Measurements from ENCODE around the gene JADE3.
A peak's percentile ranks its signal among the peaks of the same experiment; 100 is the strongest.

Gene JADE3

GRCh38 chrX:46912098-46912602 lies at the start of gene JADE3:
Gene JADE3 (plus strand): TSS chrX:46912421. CDS start chrX:46984895, 72,474 bp downstream.
- peak; percentile 69 for DNase-seq (ENCODE audit: low spot score)

DNA sequence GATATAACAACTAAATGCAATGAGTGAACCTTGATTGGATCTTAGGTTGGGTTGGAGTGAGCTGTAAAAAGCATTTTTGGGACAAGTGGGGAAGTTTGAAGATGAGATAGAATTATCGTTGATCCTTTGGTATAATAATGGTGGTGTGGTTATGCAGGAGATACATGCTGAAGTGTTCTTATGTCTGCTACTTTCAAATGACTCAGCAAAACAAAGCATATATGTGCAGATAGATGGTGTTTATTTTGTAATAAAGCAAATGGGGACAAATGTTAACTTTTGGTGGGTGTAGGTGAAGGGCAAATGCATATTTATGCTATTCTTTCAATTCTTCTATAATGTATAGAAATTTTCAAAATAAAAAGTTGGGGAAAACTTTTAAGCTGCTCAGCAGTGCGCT lies 49.1 kb upstream of the JADE3 start:
- no peak for DNase-seq (ENCODE audit: low spot score)

- DNase-seq (ENCODE audit: low spot score): no peak
These were observed 47.6 kb upstream of the JADE3 start for GRCh38 chrX:46864606-46865005.

GRCh38 chrX:46865281-46865680 lies 46.9 kb upstream of the JADE3 start:
- no peak for DNase-seq (ENCODE audit: low spot score)

- no peak for DNase-seq (ENCODE audit: low spot score)
These were observed 45.5 kb upstream of the JADE3 start for GRCh38 chrX:46866726-46867125.

- no peak for DNase-seq (ENCODE audit: low spot score)
These were observed 38.5 kb upstream of the JADE3 start for GRCh38 chrX:46873746-46874145.

DNA sequence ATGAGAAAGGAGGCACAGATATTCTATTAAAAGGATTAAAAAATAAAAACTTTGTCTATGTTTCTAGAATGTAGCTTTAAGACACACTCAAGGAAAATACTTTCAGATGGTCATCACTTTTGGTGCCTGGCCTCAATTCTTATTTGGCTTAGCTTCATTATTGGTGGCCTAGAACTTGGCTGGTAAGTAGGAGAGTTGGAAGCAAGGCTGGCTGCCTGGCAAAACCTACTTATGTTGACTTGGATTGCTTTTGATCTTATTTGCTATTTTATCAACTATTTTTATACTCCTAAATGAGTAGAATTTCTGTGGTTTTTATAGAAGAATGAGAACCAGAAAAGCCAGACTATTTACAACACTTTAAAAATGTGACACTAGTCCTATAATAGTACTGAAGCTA lies 35.3 kb upstream of the JADE3 start:
- no peak for DNase-seq (ENCODE audit: low spot score)

- no peak for DNase-seq (ENCODE audit: low spot score)
These were observed 30.0 kb upstream of the JADE3 start for GRCh38 chrX:46882266-46882665.

- DNase-seq (ENCODE audit: low spot score): no peak
These were observed 27.4 kb upstream of the JADE3 start for GRCh38 chrX:46884799-46885198.

DNA sequence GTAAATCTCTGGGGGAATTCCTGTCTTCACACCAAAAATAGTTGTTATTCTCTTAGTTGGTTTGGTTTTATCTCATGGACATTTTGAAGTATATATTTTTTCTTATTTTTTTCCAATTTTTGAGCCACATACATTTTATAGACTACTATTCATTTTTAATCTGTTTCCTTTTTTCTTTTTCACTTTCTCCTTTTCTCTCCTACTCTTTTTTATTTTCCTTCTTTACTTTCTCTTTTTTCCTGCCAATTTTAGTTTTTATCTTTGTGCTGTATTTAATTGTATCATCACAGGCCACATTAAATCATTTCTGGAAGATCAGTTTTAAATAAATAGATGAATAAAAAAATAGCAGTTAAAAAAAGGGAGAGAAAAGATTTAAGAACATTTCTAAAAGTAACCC lies 14.0 kb upstream of the JADE3 start:
- DNase-seq (ENCODE audit: low spot score): no peak

DNA sequence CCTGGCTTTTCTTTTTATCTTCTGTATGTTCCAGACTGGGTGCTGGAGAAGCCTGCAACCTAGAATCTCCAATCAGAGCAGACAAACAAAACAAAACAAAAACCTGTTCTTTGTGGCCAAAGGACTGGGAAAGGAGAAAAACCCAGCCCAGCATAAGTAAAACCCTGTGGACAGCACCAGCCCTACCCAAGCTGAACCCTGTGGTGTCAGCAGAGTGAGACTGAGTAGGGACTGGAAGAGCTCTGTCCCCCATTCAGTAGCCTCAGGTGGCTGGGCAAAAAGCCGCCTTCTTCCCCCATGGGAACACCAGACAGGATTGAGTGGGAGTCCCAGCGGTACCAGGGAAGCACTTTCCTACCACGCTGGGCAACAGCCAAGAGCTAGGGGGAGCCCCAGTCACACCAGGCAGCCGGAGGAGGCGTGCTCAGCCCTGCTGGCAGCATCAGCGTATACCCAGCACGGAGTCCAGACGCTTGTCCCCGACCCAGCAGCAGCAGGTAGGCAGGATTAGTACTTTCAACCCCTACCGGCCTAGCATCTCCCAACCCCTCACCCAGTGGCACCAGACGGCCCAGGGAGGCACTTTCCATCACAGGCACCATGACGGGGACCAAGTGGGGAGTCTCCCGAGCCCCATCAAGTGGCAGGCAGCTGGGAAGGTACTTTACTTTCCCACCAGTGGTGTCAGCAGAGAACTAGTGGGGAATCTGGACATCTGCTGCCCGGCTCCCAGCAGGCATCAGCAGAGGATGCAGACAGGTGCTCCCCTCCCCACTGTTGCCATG lies 8.6 kb upstream of the JADE3 start:
- DNase-seq (ENCODE audit: low spot score): peak; percentile 77

- no peak for DNase-seq (ENCODE audit: low spot score)
These were observed 7.6 kb upstream of the JADE3 start for GRCh38 chrX:46904626-46905025.

- no peak for DNase-seq (ENCODE audit: low spot score)
These were observed 1.8 kb upstream of the JADE3 start for GRCh38 chrX:46910415-46910814.

DNA sequence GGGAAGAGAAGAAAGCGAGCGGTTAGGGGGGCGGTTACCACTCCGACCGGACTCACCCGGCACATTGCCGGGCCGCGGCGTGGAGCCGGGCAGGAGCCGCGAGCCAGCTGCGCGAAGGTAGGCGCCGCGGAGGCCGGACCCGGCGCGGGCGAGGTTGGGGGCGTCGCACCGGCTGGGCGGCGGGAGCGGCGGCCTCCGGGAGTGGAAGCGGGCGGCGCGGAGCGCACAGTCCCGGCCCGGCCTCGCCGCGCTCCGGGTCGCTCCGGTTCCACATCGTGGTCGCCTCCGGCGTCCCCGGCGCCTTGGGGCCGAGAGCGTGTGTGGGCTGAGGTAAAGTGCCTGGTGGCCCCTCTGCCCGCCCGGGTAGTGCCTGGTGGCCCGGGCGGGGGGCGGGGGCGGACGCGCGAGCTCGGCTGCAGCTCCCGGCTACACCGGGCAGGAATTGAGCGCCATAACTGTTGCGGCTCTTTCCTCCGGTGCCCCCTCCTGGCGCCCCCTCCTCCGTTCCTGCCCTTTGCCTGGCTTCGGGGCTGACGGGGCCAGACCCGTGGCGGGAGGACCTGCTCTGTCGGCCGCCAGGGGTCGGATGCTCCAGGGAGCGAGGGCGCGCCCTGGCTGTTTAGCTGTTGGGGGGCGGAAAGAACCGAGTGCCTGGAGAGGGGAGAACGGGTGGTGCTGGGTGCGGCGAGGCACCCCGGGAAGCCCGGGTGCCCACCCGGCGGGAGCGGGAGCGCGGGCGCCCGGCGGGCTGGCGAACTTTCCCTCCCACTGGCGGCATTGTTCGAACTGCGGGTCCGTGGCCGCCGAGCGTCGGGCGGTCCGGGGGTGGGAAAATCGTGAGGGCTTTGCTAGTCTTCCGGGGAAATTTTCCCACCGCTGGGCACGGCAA lies 626 bp downstream of the JADE3 start:
- peak; percentile 73 for DNase-seq (ENCODE audit: low spot score)

DNA sequence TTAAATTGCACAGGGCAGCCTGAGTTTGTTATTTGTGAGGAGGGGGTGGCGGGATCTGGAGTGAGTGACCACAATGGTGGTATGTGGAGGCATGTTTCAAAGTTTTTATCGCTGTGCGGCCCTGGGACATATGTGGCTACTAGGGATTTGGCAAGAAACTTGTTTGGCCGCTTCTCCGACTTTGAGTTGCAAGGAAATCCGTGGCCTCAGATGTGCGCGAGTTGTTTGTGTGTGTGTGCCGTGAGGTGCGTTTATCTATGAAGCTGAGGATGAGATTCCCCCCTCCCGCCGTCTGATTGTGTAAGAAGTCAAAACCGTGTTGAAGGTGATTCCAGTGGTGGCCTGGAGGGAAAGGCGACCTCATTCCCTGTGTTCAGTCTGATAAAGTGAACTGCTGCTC lies 1.4 kb downstream of the JADE3 start:
- peak; percentile 24 for DNase-seq (ENCODE audit: low spot score)

DNA sequence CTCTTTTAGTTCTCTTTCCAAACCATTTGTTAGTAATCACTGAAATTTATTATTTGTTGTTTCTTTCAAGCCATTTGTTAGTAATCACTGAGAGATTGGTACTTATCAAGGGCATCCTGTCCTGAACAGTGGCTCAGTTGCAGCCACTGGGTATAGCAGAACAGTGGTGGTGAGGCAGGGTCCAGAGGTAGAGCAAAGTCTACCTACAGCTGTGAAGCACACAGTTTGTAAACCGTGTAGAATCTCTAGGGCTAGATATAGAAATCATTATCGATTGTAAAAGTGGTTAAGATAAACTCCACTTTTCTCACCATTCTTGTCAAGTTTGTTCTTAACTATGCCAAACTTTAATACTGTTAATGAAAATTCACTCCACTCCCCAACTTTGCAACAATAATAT lies 4.1 kb downstream of the JADE3 start:
- DNase-seq (ENCODE audit: low spot score): no peak

DNA sequence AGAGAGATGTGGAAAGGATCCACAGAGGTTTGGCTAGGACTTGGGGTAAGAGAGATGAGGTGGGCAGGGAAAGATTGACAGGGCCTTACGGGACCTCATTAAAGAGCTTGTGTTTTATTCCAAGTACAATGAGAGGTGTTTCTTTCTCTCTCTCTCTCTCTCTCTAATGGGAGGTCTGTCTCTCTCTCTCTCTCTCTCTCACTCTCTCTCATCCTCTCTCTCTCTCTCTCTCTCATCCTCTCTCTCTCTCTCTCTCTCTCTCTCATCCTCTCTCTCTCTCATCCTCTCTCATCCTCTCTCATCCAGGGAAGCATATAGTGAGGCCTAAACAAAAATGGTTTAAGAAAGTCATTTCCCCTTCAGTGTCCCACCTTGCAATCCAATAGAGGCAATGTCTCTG lies 5.4 kb downstream of the JADE3 start:
- no peak for DNase-seq (ENCODE audit: low spot score)

GRCh38 chrX:46918434-46918833 lies 6.2 kb downstream of the JADE3 start:
- no peak for DNase-seq (ENCODE audit: low spot score)

GRCh38 chrX:46920235-46920634 lies 8.0 kb downstream of the JADE3 start:
- no peak for DNase-seq (ENCODE audit: low spot score)

- DNase-seq (ENCODE audit: low spot score): no peak
These were observed 10.4 kb downstream of the JADE3 start for GRCh38 chrX:46922611-46923010.

- DNase-seq (ENCODE audit: low spot score): no peak
These were observed 15.5 kb downstream of the JADE3 start for GRCh38 chrX:46927718-46928117.

GRCh38 chrX:46929439-46930261 lies 17.4 kb downstream of the JADE3 start:
- no peak for DNase-seq (ENCODE audit: low spot score)

Data from NAMALWA (cell line).